ENCODE results near the gene DPRX.
"Not testable (repeated sequence)": the region's sequence is repeated elsewhere in the genome, so short reads cannot be mapped to it uniquely, and the experiment has no call there.

Gene DPRX

DNA sequence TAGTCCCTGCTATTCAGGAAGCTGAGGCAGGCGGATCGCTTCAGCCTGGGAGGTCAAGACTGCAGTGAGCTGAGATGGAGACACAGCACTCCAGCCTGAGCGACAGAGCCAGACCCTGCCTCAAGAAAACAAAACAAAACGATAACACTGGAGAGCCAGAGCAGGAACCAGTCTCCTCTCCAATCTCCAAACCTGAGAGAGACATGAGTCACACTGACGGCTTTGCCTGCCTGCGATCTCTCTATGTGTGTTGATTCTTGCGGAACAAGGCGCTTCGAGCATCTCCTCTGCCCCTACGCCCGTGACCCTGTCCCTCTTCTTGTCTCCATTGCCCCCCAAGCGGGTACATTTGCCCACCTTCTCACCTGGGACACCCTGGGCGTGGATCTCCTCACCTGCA, 15.6 kb downstream of the DPRX start:
- no peak for DNase-seq

DNA sequence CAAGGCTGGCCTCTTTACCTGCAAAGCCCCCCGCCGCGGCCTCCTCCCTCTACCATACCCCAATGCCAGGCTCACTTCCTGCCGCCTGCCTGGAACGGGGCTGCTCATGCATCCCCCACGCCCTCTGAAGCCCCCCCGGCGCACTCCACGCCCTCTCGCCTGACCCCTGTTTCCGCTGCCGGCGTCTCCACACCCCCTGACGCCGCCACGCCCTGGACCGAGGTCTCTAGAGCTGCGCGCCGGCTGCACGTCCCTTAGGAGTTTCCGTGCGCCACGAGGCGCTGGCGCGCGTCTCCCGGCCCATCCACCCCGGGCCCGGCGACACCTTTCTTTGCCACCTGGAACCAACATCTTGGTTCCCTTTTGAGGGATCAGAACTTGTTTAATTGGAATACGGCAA, 16.0 kb downstream of the DPRX start:
- DNase-seq = no peak

DNA sequence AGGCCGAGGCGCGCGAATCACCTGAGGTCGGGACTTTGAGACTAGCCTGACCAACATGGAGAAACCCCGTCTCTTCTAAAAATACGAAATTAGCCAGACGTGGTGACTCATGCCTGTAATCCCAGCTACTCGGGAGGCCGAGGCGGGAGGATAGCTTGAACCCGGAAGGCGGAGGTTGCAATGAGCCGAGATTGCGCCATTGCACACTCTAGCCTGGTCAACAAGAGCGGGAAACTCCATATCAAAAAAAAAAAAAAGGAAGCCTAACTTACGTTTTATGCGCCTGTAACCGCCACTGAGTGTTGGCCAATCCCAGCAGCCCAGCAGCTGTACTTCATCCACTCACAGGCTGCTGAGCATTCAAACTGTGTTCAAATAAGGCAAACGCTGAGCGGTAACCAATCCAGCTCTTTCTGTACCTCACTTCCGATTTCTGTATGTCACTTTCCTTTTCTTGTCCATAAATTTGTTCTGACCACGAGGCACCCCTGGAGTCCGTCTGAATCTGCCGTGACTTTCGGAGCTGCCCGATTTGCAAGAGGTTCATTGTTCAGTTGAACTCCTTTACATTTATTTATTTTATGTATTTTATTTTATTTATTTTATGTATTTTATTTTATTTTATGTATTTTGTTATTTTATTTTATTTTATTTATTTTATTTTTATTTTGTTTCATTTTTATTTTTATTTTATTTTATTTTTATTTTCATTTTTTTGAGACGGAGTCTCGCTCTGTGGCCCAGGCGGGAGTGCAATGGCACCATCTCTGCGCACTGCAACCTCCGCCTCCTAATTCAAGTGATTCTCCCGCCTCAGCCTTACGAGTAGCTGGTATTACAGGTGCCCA, 18.2 kb downstream of the DPRX start:
- DNase-seq = no peak

DNA sequence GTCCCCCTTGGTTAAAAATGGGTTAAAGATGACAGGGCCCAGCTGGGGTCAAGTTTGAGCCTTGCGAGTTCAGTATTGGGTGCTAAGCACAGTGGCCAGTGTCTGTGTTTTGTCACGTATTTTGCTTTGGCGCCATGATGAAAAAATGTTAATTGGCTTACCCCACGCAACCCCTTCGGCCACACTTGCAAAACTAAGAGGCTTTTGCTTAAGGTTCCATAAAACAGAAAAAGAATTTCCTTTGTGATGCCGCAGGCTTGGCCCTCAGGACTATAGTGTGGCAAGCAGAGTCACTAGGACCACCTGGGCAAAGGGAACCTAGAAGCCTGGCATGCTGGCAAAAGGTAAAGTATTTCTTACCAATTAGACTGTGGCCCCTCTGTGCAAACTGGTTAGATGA, 20.7 kb downstream of the DPRX start:
- no peak for DNase-seq

DNA sequence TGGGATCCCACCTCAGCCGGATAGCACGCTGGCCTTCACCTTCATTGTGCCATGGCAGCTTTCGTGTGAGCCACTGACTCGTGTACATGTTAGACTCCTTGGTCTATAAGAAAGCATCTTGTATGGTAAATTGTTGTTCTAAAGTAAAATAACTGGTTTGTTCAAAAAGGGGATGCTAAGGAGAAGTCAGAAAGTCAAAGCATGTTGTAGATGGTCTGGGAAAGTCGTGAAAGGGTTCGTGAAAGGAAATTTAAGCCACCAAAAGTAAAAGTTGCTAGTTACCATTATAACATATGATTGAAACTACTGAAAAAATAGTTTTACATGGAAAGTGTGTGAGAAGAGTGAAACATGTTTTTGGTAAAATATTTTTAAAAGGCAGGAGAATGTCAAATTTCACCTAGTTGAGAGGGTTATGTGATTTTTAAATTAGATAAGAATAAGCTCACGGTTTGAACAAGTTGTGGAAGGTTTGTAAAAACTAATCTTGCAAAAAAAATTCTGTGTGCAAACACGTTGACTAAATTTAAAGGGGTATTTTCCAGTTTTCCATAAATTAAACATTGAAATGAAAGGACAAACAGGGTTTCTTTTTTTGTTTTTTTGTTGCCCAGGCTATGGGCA, 23.4 kb downstream of the DPRX start:
- no peak for DNase-seq

DNA sequence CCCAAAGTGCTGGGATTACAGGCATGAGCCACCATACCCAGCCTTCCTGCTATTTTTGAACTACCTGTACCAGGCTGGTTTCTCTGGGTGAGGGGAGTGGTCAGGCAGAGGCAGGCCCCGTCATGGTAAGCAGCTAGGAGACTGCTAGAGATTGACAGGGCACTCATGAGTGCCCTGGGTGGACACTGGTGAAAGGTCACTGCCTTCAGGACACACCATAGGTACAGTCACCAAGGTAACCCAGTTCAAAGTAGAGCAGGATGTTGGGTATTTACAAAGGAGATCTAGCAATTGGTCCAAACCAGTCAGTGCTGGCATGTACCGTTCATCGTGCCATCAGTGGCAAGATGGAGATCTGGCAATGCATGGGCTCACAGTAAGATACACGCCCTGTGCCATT, 25.5 kb downstream of the DPRX start:
- no peak for DNase-seq

DNA sequence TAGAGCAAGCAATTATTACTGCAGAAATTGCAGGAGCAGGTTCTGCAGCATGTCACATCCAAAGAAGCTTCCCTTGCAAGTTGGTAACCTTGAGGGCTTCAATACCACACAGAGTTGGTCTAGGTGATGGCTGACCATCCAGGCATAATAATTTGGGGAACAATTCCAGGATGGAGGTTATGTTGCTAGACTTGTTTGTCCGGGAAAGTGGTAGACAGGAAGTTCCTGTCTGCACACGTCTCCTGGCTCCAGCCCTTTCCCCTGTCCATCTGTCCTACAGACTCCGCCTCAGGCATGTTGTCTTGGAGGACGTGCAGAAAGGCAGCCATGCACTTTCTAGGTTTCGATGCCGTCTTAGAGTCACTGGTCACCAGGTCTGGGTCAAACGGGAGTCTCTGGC, 26.0 kb downstream of the DPRX start:
- DNase-seq = no peak

DNA sequence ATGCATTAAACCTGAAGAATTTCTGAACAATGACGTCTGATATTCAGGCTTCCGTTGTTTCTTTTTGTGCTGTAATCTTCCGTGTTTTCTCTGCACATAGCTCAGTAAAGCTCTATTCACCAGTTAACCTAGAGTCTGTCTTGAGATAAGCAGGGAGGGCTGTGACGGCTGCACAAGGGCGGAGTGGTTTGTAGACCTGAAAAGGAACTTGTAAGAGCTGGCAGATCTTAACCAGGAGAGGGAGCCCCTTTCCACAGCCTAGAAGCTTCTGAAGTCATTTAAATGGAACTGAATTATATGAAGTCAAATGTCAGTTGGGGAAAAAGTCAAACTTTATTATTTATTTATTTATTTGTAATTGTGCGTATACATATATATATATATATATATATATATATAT, 27.5 kb downstream of the DPRX start:
- DNase-seq = peak; percentile 2

DNA sequence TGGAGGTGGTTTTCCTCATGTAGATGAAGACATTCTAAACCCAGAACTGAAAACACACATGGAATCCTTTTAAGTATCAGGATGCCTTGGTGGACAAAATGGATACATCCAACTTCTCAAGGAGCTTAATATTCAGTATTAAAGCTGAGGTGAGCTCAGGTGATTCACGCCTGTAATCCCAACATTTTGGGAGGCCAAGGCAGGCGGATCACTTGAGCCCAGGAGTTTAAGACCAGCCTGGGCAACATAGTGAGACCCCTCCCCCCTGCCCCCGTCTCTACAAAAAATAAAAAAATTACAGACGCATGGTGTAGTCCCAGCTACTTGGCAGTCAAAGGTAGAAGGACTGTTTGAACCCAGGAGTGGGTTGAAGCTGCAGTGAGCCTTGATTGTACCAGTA, 28.8 kb downstream of the DPRX start:
- DNase-seq = no peak

DNA sequence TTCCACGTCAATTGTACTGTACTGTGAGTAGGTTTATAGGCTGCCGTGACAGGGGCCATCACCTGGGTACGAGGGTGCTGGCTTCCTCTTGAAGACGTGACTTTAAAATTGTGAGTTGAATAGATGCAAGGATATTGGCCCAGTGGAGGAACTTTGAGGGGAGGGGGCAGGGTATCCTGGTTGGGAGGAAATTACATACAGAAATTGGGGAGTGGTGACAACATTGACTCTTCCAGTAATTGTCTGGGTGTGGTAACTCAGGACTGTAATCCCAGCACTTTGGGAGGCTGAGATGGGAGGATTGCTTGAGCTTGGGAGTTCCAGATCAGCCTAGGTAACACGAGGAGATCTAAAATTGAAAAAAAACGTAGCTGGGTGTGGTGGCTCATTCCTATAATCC, 30.4 kb downstream of the DPRX start:
- DNase-seq = no peak

DNA sequence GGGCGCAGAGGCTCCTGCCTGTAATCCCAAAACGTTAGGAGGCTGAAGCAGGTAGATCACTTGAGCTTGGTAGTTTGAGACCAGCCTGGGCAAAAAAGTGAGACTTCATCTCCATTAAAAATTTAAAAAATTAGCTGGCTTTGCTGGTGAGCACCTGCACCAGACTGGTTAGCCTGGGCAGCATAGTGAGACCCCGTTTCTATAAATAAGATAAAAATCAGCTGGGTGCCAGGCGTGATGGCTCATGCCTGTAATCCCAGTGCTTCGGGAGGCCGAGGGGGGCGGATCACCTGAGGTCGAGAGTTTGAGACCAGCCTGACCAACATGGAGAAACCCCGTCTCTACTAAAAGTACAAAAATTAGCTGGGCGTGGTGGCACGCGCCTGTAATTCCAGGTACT, 32.4 kb downstream of the DPRX start:
- no peak for DNase-seq

DNA sequence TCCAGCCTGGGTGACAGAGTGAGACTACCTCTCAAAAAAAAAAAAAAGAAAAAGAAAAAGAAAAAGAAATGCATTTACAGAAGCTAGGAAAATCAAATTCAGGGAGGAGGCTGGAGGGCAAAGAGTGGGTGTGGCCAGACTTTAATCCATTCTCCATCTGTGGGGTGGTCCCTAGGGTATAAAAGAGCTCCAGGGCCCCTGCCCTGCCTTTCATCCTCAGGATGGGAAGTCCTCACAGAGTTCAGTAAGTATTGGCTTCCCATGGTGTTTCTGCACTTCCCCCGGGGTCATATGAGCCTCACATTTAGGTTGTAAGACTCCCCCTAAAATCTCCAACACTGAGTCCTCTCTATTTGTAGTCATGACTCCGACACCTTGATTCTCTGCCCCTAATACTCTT, 33.0 kb downstream of the DPRX start:
- no peak for DNase-seq

DNA sequence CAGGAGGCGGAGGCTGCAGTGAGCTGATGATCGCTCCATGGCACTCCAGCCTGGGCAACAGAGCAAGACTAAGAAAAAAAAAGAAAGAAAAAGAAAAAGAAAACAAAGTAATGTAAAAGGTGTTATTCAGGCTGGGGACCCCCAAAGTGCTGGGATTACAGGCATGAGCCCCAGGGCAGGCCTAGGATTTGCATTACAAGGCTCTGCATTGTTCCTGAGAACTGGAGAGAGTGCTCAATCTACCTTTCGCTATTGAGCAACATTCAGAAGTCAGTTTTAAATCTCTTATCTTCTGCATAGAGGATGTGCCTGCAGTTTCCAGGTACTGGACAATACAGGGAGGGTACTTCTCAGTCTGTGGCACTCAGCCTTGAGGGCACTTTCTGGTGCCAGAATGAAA, 34.5 kb downstream of the DPRX start:
- not testable (repeated sequence) for DNase-seq

DNA sequence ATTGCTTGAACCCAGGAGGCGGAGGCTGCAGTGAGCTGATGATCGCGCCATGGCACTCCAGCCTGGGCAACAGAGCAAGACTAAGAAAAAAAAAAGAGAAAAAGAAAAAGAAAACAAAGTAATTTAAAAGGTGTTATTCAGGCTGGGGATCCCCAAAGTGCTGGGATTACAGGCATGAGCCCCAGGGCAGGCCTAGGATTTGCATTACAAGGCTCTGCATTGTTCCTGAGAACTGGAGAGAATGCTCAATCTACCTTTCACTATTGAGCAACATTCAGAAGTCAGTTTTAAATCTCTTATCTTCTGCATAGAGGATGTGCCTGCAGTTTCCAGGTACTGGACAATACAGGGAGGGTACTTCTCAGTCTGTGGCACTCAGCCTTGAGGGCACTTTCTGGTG, 37.0 kb downstream of the DPRX start:
- DNase-seq = not testable (repeated sequence)

DNA sequence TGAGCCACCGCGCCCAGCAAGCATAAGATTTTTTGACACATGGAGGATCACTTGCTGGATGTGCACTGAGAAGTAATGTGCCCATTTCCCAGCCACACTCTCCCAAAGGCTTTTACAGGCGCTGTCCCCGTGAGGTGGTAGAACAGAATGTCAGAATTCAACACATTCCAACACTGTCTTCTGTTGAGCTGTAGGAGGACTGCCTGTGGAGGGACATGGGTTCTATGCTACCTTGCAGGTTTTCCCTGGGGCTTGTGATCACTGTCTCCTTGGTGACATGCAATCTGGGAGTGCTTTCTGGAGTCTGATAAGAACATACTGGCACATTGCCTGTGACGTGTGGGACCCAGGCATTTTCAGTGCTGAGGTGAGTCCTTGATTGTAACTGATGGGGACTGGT, 38.5 kb downstream of the DPRX start:
- no peak for DNase-seq

DNA sequence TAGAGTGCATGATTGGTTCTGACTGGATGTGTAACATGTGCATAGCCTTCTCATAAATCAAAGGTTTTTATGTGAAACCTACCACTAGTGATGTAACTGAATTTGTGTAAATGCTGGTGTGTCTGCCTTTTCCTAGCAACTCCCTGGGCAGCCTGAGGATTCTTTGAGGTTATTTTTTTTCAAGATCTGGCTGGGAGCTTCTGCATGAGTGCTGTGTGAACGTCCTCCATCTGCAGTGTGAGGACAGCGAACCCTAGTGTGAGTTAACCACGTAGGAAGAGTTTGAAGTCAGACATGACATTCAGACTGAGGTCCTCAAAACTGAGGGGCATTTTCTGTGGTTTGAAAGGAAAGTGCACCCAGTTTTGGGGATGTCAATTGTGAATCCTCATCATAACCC, 39.9 kb downstream of the DPRX start:
- no peak for DNase-seq

Measured in NCI-H1092 treated with DMSO at 0.1 percent for 48 hours (cell line).